Measurements from ENCODE around the gene SLC8B1.

- no peak for TF ChIP-seq CTCF (IDR thresholded peaks at IDR 0.05; ENCODE audit: low read depth, low read length, missing input control)
- peak; percentile 96 for TF ChIP-seq NR2F2 (IDR thresholded peaks at IDR 0.05)
- no peak for TF ChIP-seq MAX (IDR thresholded peaks at IDR 0.05)
- no peak for TF ChIP-seq JUND (IDR thresholded peaks at IDR 0.05)
- no peak for TF ChIP-seq ATF3 (IDR thresholded peaks at IDR 0.05)
- peak; percentile 18 for TF ChIP-seq SP1 (IDR thresholded peaks at IDR 0.05)
- TF ChIP-seq HNF4A (conservative IDR thresholded peaks at IDR 0.05) = no peak
- peak; percentile 15 to 45 for TF ChIP-seq RXRA (IDR thresholded peaks at IDR 0.05)
- TF ChIP-seq ZBTB33 (IDR thresholded peaks at IDR 0.05) = no peak
- TF ChIP-seq REST (IDR thresholded peaks at IDR 0.05) = no peak
- TF ChIP-seq YY1 (IDR thresholded peaks at IDR 0.05) = no peak
These were observed 9.0 kb downstream of the SLC8B1 start for GRCh38 chr12:113325916-113326315.
